ENCODE measurements around the gene FIBP.
"Not testable (repeated sequence)": the region's sequence is repeated elsewhere in the genome, so short reads cannot be mapped to it uniquely, and the experiment has no call there.

FIBP gene

GRCh38 chr11:65857853-65858680, 30.2 kb downstream of the FIBP start, which contains the start of gene CFL1:
CFL1 (minus strand) TSS chr11:65858180; CDS start chr11:65858099, 81 bp downstream.
- DNase-seq: peak; percentile 80 to 94

GRCh38 chr11:65857500-65857852, 30.8 kb downstream of the FIBP start:
- peak in 1 of 2 experiments; percentile 21 for DNase-seq

DNA sequence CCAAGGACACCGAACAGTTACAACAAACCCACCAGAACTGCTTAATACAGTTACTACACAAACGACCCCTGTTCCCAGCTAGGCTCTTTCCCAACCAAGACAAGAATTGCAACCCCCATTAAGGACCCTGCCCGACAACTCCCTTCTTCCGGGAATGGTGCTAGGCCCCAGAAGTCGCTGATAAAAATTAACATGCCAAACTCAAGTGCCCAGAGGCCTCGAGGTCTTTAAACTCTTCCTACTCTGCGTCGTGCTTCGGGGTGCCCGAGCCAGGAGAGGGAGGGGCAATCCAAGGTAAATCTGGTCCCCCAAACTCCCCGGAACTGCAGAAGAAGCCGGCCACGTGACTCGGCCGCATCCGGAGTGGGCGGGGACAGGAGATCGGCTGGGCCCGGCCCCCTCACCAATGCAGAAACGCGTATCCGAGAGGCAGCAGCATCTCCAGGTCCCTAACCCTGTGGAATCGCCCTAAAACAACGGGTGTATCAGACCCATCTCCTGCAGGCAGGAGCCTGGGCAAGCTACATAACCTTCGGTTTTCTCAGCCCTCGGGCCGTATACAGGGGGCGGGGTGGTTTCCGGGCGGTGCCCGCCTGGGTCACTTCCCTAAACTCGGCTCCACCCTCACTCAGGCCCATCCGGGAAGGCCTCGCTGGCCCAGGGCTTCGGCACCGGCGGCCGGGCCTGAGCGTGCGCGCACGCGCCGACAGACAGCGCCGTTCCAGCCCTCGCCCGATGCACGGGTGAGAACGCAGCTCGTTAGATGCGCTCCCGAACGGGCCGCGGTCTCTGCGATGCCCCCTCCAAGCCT, 31.4 kb downstream of the FIBP start:
- DNase-seq: no peak

DNA sequence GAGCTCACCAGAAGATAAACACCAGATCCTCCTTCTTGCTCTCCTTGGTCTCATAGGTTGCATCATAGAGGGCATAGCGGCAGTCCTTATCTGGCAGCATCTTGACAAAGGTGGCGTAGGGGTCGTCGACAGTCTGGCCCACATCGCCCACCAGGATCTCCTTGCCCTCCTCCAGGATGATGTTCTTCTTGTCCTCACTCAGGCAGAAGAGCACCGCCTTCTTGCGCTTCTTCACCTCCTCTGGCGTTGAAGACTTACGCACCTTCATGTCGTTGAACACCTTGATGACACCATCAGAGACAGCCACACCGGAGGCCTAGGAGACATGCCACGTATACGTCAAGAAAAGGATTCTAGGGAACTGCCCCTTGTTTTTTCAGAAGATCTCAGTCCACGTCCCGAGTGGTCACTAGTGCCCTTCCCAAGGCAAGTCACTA, 32.3 kb downstream of the FIBP start:
- no peak for DNase-seq

- DNase-seq: no peak
Measured at GRCh38 chr11:65854852-65855837, 33.1 kb downstream of the FIBP start.

GRCh38 chr11:65854161-65854592, 34.1 kb downstream of the FIBP start:
- no peak for DNase-seq

GRCh38 chr11:65853246-65853979, 34.9 kb downstream of the FIBP start:
- DNase-seq: no peak

DNA sequence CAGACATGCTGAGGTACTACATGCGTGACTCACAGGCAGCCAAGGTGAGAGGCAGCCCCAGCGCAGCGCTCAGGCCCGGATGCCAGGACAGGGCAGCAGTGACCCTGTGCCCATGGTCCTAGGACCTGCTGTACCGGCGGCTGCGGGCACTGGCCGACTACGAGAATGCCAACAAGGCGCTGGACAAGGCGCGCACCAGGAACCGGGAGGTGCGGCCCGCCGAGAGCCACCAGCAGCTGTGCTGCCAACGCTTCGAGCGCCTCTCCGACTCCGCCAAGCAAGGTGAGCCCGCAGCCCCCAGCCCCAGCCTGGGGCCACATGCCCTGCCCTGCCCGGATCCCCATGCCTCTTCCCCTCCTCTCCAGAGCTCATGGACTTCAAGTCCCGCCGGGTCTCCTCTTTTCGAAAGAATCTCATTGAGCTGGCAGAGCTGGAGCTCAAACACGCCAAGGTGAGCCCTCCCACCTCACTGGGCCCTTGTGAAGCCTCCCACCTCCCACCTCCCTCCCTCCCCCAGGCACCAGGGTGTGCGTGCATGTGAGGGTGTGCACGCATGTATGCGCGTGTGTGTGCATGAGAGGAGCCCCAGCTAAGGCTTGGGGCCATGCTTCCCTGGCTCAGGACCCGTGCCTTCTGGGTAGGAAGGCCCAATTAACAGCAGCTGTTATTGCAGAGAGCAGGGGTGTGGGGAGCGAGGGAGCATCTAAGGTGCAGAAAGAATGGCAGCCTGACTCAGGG, 35.6 kb downstream of the FIBP start:
- no peak for DNase-seq

GRCh38 chr11:65851811-65852507, 36.3 kb downstream of the FIBP start:
- no peak for DNase-seq

DNA sequence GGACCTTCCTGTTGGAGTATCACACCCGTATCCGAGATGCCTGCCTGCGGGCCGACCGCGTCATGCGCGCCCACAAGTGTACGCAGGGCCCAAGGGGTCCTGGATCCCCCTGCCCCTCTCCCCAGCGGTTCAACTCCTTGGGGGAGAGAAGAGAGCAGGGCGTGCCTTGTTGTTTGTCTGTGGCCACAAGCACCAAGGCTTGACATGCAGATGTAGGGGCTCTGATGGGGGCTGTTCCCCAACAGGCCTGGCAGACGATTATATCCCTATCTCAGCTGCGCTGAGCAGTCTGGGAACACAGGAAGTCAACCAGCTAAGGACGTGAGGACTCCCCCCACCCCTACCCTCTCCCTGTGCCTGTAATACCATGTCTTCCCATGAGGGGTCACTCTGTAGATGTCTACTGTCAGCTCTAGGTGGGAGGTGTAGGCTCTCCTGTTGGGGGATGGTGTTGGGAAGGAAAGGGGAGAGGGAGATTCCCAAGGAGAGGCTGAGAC, 37.1 kb downstream of the FIBP start:
- no peak for DNase-seq

DNA sequence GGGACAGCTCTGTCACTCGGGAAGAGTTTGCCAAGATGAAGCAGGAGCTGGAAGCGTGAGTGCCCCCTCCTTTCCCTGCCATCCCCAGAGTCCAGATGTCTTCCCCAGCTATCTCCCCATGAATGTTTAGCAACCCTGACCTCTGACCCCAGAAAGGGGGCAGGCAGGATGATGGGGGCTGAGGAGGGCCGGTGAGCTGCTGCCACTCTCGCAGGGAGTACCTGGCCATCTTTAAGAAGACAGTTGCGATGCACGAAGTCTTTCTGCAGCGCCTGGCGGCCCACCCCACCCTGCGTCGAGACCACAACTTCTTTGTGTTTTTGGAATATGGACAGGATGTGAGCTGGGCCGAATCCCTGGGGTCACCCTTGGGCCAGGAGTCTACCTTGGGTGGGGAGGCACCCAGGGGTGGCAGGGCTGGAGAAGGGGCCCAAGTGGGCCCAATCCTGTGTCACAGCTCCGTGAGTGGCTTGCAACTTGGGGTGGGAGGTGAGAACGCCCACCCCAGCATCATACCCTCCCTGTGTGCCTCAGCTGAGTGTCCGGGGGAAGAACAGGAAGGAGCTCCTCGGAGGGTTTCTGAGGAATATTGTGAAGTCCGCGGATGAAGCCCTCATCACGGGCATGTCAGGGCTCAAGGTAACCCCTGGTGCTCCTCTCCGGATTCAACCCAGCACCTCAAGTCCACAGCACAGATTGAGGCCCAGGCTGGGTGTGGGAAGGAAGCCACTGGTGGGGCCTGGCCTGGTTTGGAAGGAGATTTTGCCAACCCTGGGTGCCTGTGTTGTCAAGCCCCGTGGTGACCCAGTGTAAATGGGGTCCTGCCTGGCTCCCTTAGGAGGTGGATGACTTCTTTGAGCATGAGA, 37.8 kb downstream of the FIBP start:
- DNase-seq: no peak

DNA sequence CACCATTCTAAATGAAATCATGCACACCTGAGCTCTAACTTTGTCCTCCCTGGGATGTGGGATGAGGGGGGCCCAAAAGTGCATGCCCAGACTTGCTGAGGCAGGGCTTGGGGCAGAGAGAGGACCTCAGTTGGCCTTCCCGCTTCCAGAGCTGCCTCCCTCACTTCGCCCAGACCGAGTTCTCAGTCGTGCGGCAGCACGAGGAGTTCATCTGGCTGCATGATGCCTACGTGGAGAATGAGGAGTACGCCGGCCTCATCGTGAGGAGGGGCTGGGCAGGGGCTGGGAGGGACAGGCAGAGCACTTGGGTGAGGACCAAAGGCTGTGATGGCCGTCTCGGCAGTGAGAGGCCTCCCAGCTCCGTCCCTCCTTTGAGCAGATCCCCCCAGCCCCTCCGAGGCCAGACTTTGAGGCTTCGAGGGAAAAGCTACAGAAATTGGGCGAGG, 38.5 kb downstream of the FIBP start:
- no peak for DNase-seq

DNA sequence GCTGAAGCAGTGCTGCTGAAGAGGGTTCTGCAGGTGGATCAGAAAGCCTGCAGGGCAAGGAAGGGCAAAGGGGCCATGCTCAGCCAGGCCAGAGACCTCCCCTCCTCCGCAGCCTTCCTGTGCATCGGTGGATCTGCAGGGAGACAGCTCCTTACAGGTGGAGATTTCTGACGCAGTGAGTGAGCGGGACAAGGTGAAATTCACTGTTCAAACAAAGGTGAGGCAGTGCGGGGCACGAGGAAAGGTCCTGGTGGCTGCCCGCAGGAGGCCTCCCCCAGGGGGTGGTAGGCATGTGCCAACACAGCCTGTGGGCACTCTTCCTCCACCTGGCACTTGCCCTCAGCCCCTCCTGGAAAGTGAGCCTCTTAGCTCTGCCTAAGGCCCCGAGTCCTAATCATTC, 38.9 kb downstream of the FIBP start:
- no peak for DNase-seq

GRCh38 chr11:65848693-65849092, 39.6 kb downstream of the FIBP start:
- not testable (repeated sequence) for DNase-seq

DNA sequence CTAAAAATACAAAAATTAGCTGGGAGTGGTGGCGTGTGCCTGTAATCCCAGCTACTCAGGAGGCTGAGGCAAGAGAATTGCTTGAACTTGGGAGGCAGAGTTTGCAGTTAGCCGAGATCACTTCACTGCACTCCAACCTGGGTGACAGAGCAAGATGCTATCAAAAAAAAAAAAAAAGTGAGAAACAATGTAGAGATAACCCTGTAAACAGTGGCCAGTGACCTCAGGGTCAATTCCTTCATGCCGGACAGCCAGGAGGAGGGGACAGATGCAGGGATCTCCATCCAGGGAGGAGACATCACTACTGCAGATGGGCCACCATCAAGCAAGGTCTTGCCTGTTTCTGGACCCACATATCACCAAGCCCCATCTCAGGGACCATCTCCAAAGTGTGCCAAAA, 40.5 kb downstream of the FIBP start:
- DNase-seq: no peak

- DNase-seq: no peak
Measured at GRCh38 chr11:65844231-65844872, 43.9 kb downstream of the FIBP start.

GRCh38 chr11:65843811-65844210, 44.5 kb downstream of the FIBP start:
- no peak for DNase-seq

DNA sequence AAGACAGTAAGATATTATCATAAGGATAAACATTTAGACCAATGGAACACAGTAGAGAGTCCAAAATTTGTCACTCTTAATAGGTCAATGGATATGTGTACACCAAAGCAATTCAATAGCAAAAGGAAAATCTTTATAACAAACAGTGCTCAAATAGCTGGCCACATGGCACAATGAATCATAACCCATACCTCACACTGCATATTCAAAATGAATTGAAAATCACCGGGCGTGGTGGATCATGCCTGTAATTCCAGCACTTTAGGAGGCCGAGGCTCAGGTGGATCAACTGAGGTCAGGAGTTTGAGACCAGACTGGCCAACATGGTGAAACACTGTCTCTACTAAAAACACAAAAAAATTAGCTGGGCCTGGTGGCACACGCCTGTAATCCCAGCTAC, 46.1 kb downstream of the FIBP start:
- no peak for DNase-seq

- DNase-seq: no peak
Measured at GRCh38 chr11:65834202-65834601, 54.1 kb downstream of the FIBP start.
